SHP77 treated with DMSO at 0.1 percent for 48 hours (cell line): ENCODE results near the gene ELFN1.

Source experiments
- DNase-seq: peaks from one replicate; lab custom pipeline; 2025; lab: John Stamatoyannopoulos, UW

ELFN1 gene

GRCh38 chr7:1725766-1726630 is 55.9 kb downstream of the ELFN1 start:
- peak; percentile 37 for DNase-seq

GRCh38 chr7:1727079-1727478 is 57.0 kb downstream of the ELFN1 start:
- no peak for DNase-seq

GRCh38 chr7:1727812-1728570 is 57.9 kb downstream of the ELFN1 start:
- no peak for DNase-seq

- DNase-seq: no peak
Observed at GRCh38 chr7:1729183-1729582, 59.1 kb downstream of the ELFN1 start.

GRCh38 chr7:1729773-1730172 is 59.7 kb downstream of the ELFN1 start:
- no peak for DNase-seq

GRCh38 chr7:1732072-1732471 is 62.0 kb downstream of the ELFN1 start:
- DNase-seq: no peak

- DNase-seq: no peak
Observed at GRCh38 chr7:1732645-1733044, 62.6 kb downstream of the ELFN1 start.

- no peak for DNase-seq
Observed at GRCh38 chr7:1733206-1733907, 63.3 kb downstream of the ELFN1 start.

GRCh38 chr7:1733908-1734730 is 64.0 kb downstream of the ELFN1 start:
- DNase-seq: no peak

GRCh38 chr7:1735262-1735661 is 65.2 kb downstream of the ELFN1 start:
- DNase-seq: no peak

GRCh38 chr7:1735806-1736483 is 65.9 kb downstream of the ELFN1 start:
- no peak for DNase-seq

- no peak for DNase-seq
Observed at GRCh38 chr7:1736484-1736817, 66.4 kb downstream of the ELFN1 start.

GRCh38 chr7:1736830-1737229 is 66.8 kb downstream of the ELFN1 start:
- DNase-seq: no peak

- no peak for DNase-seq
Observed at GRCh38 chr7:1737523-1737922, 67.4 kb downstream of the ELFN1 start.

GRCh38 chr7:1737956-1738355 is 67.9 kb downstream of the ELFN1 start:
- no peak for DNase-seq

GRCh38 chr7:1738511-1738910 is 68.4 kb downstream of the ELFN1 start:
- no peak for DNase-seq

GRCh38 chr7:1738956-1739355 is 68.9 kb downstream of the ELFN1 start:
- DNase-seq: no peak

- no peak for DNase-seq
Observed at GRCh38 chr7:1739593-1739992, 69.5 kb downstream of the ELFN1 start.

- no peak for DNase-seq
Observed at GRCh38 chr7:1740214-1740613, 70.1 kb downstream of the ELFN1 start.

GRCh38 chr7:1741246-1741645 is 71.2 kb downstream of the ELFN1 start:
- DNase-seq: no peak
